ENCODE measurements around the gene CMSS1.
A peak's percentile ranks its signal among the peaks of the same experiment; 100 is the strongest.

The CMSS1 gene

DNA sequence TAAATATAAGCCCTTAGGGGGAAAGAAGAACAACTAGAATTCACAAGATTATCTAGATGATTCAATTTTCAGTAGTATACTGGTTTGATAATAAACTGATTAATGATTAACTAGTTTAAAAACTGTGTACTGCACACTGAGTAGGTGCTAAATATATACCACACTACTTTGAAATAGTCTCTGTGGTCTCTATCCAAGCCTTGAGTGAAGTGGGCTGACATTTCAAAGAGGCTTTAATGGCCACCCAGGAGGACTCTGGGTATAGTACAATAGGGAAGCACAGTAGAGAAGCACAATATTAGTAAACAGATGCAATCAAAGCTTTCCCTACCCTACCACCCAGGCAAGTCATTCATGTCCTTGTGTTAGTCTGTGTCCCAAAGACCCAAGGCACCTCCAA, 249.9 kb downstream of the CMSS1 start:
- no peak for DNase-seq

DNA sequence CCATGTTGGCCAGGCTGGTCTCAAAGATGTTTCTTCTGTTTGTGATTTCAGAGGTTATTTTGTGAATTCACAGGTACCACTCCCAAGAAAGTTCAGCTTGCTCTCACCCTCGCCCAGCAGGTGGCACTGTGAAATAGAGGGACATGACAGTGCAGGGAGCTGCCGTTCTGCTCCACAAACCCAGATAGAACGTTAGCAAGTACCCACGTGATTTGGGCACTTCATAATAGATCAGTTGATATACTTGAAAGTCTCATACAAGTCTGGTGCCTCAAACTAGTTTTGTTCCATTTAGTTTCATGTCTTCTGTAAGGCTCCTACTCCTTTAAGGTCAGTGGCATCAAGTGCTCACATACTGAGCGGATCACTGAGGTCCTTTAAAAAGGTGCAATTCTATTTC, 251.2 kb downstream of the CMSS1 start:
- peak; percentile 84 for DNase-seq

DNA sequence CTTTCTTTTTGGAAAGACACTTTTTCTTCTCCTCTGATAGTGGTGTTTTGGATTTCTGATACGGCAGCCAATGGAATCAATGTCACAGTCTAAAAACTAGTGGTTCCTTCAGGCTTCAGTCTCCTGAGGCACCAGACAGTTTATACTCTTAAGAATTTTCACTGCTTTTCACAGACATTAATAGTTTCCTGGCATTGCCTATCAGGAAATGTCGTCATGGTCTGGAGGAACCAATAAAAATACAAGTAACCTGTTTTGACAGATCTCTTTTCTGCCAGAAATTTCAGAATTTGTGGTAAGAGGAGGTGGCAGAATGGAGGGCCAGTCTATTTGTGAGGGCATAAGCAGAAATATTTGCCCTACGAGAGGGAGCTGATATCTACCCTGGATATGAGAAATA, 251.8 kb downstream of the CMSS1 start:
- no peak for DNase-seq

GRCh38 chr3:100072326-100073048, 254.8 kb downstream of the CMSS1 start:
- no peak for DNase-seq

DNA sequence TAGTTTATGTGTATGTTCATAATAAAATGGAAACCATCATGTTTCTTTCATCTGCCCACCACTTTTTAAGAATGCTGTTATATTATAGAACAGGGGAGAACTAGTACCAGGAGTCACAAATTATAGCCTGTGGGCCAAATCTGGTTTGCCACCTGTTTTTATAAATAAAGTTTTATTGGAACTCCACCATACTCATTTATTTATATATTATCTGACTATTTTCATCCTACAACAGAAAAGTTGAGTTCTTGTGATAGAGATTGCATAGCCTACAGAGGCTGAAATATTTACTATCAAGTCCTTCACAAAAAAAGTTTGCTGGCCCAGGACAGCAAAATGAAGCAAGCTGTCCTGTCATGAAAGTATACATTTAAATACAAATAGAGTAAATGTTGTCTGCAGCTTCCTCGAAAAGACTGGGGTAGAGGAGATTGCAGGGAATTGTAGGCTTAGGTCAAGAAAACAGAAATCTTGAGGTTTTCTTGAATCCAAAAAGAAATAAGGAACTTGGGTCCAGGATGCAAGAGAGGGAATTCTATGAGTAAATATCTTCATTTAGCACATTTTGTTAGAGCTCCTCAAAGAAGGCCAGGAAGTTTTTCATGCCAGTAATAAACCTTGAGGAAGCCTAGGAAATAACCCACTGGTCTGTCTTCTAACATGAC, 255.5 kb downstream of the CMSS1 start:
- DNase-seq = no peak

DNA sequence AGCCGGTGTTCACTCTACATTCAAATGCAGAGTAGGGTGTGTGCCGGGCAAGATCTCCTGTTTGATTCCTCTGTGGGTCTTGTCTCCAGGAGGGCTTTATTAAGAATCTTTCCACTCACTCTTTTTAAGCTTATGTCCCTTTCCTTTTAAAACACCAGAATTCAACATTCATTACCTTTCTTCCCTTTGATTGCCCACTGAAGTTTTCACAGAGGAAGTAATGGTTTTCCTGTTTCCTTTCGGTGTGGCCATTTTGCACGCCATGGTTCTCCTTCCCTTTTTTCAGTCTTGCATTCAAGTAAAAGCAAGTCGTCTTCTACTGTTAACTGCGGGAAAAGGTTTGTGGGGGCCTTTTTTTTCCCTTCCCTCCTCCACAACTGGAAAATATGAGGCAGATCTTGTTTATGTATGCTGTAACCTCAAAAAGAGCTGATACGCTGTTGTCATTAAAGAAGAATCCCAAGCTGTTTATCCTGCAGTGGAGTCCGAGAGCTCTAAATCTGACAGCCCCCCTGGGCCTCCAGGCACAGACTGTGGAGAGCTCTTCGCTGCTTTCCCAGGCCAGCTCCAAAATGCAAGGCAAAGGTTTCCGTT, 256.1 kb downstream of the CMSS1 start:
- DNase-seq = peak; percentile 76

DNA sequence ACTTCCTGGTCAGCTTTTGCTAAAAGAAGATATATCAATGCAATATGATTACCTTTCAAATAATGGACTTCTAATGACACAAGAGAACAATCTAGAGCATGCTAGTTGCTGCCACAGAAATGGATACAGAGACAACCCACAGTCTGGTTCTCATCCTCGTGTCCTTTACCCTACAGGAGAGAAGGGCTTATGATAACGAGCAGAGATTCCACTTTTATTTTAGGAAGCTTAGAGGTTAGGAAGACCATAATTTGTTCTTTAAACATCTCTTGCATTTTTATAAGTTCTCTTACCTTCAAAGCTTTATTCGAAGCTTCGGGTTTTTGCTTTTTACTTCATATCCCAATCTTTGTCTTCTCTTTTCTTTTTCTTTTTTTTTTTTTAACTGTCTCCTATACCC, 257.5 kb downstream of the CMSS1 start:
- no peak for DNase-seq

DNA sequence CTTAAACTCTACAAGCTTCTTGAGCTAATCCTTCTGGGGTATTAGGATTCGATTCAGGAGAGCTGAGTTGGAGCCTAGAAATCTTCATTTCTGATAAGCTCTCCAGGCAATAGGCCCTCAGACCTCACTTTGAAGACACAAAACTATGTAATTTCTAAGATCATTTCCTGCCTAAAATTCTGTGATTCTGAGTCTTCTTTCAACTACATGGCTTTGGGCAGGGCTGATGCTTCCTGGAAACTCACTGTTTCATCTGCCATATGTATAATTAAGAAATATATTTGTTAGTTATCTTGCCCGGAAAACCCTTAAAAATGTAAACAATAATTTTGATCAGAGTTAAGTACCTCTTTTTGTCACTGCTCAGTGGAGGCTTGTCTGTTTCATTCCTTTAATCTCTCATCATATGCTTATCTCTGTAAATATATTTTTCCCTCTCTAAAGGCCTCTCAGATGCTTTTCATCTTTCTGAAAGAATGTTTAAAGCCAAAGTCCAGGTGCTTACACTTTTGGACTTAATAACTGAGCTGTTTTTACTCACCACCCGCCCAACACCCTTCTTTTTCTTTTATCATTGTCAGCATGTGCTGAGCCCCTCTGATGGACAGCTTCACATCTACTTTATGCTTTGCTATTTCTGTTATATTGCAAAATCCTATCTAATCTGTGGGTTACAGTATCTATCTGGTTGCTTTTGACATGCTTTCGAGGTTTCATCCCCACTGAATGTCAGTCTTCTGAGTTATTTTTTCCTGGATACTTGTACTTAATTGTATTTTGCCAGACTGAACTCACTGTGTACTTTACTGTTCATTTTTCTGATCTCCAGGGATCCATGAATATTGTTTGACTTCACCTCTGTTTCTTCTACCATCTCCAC, 258.4 kb downstream of the CMSS1 start:
- DNase-seq = no peak

DNA sequence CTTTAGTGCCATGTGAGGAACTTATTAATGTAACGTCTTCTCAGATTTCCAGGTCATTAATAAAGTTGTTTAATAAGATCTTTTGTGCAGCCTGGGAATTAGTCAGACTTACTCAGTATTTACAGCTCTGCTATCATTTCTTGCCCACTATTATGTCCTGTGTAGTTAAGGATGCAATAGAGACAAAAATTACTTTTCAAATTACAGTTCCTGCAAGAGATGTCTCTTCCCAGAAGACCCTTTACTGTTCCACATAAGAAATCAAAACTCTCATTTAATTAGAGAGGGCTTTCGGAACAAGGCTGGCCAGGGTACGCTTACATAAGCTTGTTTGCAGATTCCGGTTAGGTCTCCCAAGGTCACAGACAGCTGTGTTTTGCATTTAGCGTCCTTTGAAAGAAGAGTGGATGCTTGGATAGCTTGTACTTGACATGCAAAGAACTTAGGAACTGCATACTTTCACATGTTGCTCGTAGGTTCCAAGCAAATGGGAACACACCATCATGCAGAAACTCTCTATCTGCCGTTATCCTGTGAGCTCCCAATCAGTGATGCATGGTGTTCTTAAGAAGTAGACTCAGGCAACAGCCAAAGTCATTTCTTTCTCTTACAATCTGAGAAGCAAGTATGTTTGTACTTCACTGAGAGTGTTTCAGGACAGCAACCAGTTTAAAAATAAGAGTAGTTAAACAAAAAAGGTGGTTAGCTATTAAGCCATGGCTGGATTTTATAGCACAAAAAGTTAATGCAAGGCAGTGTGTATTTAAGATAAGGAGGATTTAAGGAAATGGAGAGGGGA, 259.3 kb downstream of the CMSS1 start:
- DNase-seq = no peak

DNA sequence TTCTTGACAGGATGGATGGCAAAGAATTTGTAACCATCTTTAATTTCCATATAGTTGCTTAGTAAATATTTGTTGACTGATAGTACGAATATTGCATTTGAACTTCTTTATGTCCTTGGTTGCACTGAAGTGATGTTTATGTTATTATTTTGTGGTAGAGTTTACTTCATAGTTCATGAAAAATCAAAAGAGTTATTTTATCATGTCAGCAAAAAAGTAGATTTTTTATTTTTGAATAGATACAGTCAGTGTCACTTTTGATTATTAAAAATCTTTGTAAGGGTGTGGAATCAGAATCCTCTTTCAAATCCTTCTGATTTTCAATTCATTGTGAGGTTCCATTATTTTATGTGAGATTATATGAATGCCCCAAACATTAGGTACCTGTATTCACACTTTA, 261.7 kb downstream of the CMSS1 start:
- no peak for DNase-seq

DNA sequence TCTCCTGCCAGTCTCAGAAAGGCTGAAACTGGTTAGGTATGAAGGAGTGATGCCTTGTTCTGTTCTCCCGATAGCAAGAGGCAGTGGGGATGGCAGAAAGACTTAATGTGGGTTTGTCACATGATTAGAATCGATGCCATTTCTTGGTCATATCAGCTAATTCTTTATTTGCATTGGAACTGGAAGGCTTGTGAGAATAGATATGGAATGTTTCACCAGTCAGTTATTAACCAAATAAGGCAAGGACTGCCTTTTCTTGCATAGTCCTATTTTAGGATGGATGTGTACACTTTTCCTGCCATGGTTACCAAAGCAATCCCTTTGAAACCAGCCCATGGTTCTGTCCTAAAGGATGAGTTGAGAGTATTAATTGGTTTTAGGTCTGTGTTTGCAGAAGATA, 262.9 kb downstream of the CMSS1 start:
- DNase-seq = no peak

GRCh38 chr3:100081311-100081710, 263.6 kb downstream of the CMSS1 start:
- no peak for DNase-seq

DNA sequence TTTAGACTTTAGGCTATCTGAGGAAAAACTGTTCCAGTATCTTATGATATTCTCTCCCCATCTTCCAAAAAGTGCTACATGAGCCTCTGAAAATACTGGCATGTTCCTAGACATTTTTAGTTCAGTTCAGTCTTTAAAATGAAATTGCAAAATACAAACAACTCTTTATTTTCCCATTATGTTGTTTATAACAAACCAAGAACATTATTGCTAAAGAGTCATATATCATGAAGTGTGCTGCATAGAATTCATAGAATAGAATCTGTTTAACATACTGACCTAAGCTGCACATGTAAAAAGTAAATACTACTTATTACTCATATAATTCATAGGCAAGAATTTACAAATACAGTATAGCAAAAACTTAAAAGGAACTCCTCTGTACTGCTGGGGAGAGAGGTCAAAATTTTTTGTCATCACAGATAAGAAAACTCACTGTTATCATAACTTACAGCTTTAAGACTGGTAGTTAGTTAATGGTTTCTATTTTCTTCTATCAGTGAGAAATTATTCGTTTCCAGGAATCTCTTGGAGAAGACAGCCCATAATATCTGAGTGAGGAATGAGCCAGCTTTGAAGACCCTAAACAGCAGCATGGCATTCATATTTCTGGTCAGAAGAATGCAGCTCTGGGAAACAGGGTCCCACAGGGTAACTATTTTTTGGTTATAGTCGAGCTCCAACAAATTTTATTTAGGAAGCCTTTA, 264.5 kb downstream of the CMSS1 start:
- no peak for DNase-seq

- DNase-seq = no peak
These were observed 265.1 kb downstream of the CMSS1 start for GRCh38 chr3:100082714-100083113.

GRCh38 chr3:100083209-100083608, 265.5 kb downstream of the CMSS1 start:
- DNase-seq = no peak

DNA sequence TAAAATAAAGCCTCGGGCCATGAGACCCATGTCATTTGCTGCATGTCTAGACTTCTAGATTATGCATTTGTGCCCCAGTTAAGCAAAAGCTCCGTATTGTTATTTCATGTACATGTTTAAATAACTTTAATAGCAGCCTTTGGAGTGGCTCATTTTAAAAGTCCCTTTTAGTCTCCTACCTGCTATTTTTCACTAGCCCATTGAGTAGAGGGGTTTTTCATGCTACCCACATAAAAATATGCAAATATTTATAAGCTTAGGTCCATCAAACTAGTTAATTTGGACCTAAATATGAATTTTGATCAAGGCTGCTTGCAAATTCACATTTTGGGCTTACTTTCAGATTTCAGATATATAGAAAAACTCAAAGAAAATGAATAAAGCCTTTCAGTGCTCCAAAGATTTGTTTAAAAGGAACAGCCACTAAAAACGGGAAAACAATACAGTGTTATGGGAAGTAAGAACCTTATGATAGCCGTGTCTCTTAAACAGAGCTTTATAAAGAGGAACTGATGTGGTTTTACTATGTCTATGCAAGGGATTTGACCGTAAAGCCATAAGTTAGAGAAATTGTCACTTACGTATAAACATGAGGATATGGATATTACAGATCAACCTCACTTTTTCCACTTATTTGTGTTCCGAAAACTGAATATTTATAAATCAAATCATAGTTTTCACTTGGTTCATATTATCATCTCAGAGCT, 266.6 kb downstream of the CMSS1 start:
- DNase-seq = no peak

DNA sequence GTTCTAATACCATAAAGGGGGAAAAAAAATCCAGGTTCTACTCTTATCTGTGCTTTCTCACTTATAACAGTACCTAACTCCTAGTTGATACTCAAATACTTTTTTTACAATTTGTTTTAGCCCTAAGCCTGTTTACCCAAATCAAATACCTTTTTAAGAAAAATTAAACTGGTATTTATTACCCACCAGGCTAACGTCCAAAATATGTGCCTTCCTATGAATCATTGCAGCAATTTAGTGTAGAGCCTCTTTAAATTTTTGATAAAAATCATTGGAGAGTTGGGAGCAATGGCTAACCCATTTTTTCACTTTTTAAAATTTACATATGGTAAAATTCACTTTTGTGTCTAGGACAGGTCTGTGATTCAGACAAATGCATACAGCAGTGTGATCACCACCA, 268.7 kb downstream of the CMSS1 start:
- no peak for DNase-seq

GRCh38 chr3:100087198-100087597, 269.5 kb downstream of the CMSS1 start:
- DNase-seq = no peak

GRCh38 chr3:100088735-100089368, 271.2 kb downstream of the CMSS1 start:
- no peak for DNase-seq

GRCh38 chr3:100089812-100090668, 272.4 kb downstream of the CMSS1 start:
- DNase-seq = no peak
